Endometrial microvascular endothelial cells (primary cell): ENCODE results near the gene RASA3. TPM values are rescaled to one million over a fixed set of nuclear protein-coding genes. Genes with fewer than 3 reads are reported as not detected.
"Not testable (repeated sequence)": the region's sequence is repeated elsewhere in the genome, so short reads cannot be mapped to it uniquely, and the experiment has no call there.

ENCODE experiments used
- in situ Hi-C: cut with HindIII; loops from 2 replicates; pipeline ENCODE4 v1.10.0; 2017; ENCODE audit warnings: low sequenced_read_pairs, low pct_unique_long_range_greater_than_20kb; ENCODE audit errors: inconsistent ontology term
- total RNA-seq: library from RNA; depleted of rRNA; stranded (reverse); fragments of >200 nt; gene quantifications from one replicate; pipeline ENCODE4 v1.2.3, GENCODE V29; 2015; ENCODE audit errors: inconsistent ontology term

RASA3 gene
- total RNA-seq, 1 donor from 2014 or later, result 56.0 TPM

GRCh38 chr13:114078461-114079451 lies 53.7 kb downstream of the RASA3 start:
- in situ Hi-C loops, result no loop called here

GRCh38 chr13:114077933-114078325 lies 54.5 kb downstream of the RASA3 start:
- in situ Hi-C loops, result no loop called here

GRCh38 chr13:114077099-114077932 lies 55.1 kb downstream of the RASA3 start:
- in situ Hi-C loops, result no loop called here

- in situ Hi-C loops, result no loop called here
Observed at GRCh38 chr13:114076329-114077090, 55.9 kb downstream of the RASA3 start.

- in situ Hi-C loops, result not testable (repeated sequence)
Observed at GRCh38 chr13:114075811-114076210, 56.6 kb downstream of the RASA3 start.

GRCh38 chr13:114074671-114075315 lies 57.6 kb downstream of the RASA3 start:
- in situ Hi-C loops, result no loop called here

GRCh38 chr13:114073881-114074612 lies 58.4 kb downstream of the RASA3 start:
- in situ Hi-C loops, result no loop called here

GRCh38 chr13:114072421-114072820 lies 60.0 kb downstream of the RASA3 start:
- in situ Hi-C loops, result no loop called here

GRCh38 chr13:114071991-114072390 lies 60.4 kb downstream of the RASA3 start:
- in situ Hi-C loops, result no loop called here

GRCh38 chr13:114071410-114071809 lies 61.0 kb downstream of the RASA3 start:
- in situ Hi-C loops, result no loop called here

- in situ Hi-C loops, result no loop called here
Observed at GRCh38 chr13:114070098-114070799, 62.2 kb downstream of the RASA3 start.

- in situ Hi-C loops, result no loop called here
Observed at GRCh38 chr13:114069376-114070097, 62.9 kb downstream of the RASA3 start.

GRCh38 chr13:114068656-114069318 lies 63.6 kb downstream of the RASA3 start:
- in situ Hi-C loops, result no loop called here

- in situ Hi-C loops, result no loop called here
Observed at GRCh38 chr13:114067886-114068651, 64.4 kb downstream of the RASA3 start.

- in situ Hi-C loops, result no loop called here
Observed at GRCh38 chr13:114067381-114067885, 65.0 kb downstream of the RASA3 start.
